K562 (cell line): ENCODE measurements around the gene RMC1.
"Not testable (repeated sequence)": the region's sequence is repeated elsewhere in the genome, so short reads cannot be mapped to it uniquely, and the experiment has no call there.

Experiments
- CBFB ChIP-seq: sonication (generic); formaldehyde crosslinking; IDR thresholded peaks from 2 replicates; pipeline ENCODE4 v1.4.0; 2020; ENCODE audit warnings: mild to moderate bottlenecking, missing genetic modification reagents
- EZH2 ChIP-seq: IDR thresholded peaks from 2 replicates; pipeline ENCODE4 v1.6.1; 2012; ENCODE audit warnings: low read depth, mild to moderate bottlenecking, inconsistent platforms, low read length, borderline replicate concordance
- IRF1 ChIP-seq: sonication (generic); formaldehyde crosslinking; IDR thresholded peaks from 2 replicates; pipeline ENCODE4 v1.8.0; 2022; ENCODE audit warnings: missing genetic modification reagents, mild to moderate bottlenecking, borderline replicate concordance
- NEUROD1 ChIP-seq: fragments of 150-350 bp; IDR thresholded peaks from 2 replicates; pipeline ENCODE4 v1.6.1; 2014; ENCODE audit warnings: borderline replicate concordance, low read length, low read depth; ENCODE audit not compliant: partially characterized antibody
- NR2C1 ChIP-seq, 2 experiments: fragments of 450-650 bp; IDR thresholded peaks; 2 replicates each; pipeline ENCODE4 v1.6.1; 2017; ENCODE audit warnings: mild to moderate bottlenecking in 2 of 2, antibody characterized with exemption in 1 of 2, inconsistent platforms in 1 of 2, missing compliant biosample characterization in 1 of 2, missing genetic modification characterization in 1 of 2
- POLR2A ChIP-seq: fragments of 450-650 bp; conservative IDR thresholded peaks from 2 replicates; pipeline ENCODE4 v1.6.1; 2016
- RAD21 ChIP-seq, 2 experiments: fragments of 250-450 bp in 1 of 2; fragments of 450-650 bp in 1 of 2; sonication (Bioruptor Pico) in 1 of 2; formaldehyde crosslinking in 1 of 2; IDR thresholded peaks in 1 of 2; conservative IDR thresholded peaks in 1 of 2; 2 replicates each; pipeline versions ENCODE4 v1.4.0 to v1.8.0; 2020 to 2022; ENCODE audit warnings: mild to moderate bottlenecking in 2 of 2, moderate library complexity in 1 of 2
- RBM34 ChIP-seq: fragments of 200-400 bp; formaldehyde crosslinking; IDR thresholded peaks from 2 replicates; pipeline ENCODE4 v1.6.1; 2018; ENCODE audit warnings: low read length, borderline replicate concordance; ENCODE audit not compliant: insufficient read depth
- RNF219 ChIP-seq: fragments of 250-450 bp; sonication (Bioruptor Pico); IDR thresholded peaks from 2 replicates; pipeline ENCODE4 v1.5.0; 2022; ENCODE audit warnings: mild to moderate bottlenecking
- TCF7L2 ChIP-seq: fragments of 150-350 bp; IDR thresholded peaks from 2 replicates; pipeline ENCODE4 v1.6.1; 2016; ENCODE audit warnings: low read depth, mild to moderate bottlenecking, low read length, moderate library complexity
- TFAP4 ChIP-seq: sonication (generic); formaldehyde crosslinking; IDR thresholded peaks from 2 replicates; pipeline ENCODE4 v1.8.0; 2022; ENCODE audit warnings: missing genetic modification reagents, mild to moderate bottlenecking, moderate library complexity, borderline replicate concordance
- THAP12 ChIP-seq: fragments of 250-450 bp; sonication (Bioruptor Pico); IDR thresholded peaks from 2 replicates; pipeline ENCODE4 v1.9.0; 2021; ENCODE audit warnings: mild to moderate bottlenecking, inconsistent platforms

GRCh38 chr18:23557511-23557910 is 54.2 kb downstream of the RMC1 start:
- TF ChIP-seq TFAP4 (CRISPR knock-in tag); THAP12 (CRISPR knock-in tag); NR2C1 (IDR thresholded peaks at IDR 0.05); NR2C1 (tag; IDR thresholded peaks at IDR 0.05); EZH2; NEUROD1; CBFB (CRISPR knock-in tag); RAD21 (CRISPR knock-in tag; conservative IDR thresholded peaks at IDR 0.05 in 1 of 2, IDR thresholded peaks at IDR 0.05 in 1 of 2); IRF1; RBM34; TCF7L2; POLR2A; RNF219 (CRISPR knock-in tag): not testable (repeated sequence)
